Endodermal cell (in vitro differentiated cells): ENCODE results near the gene ADGRL3. TPM values are rescaled to one million over a fixed set of nuclear protein-coding genes. Genes with fewer than 3 reads are reported as not detected.

Experiments used
- DNase-seq: peaks from one replicate; pipeline ENCODE4 v3.0.0-alpha.2; 2017
- H3K27ac ChIP-seq: 2 replicates; pipeline ENCODE4 v1.5.1; 2013; ENCODE audit warnings: mild to moderate bottlenecking, low read depth, low read length, moderate library complexity
- H3K27me3 ChIP-seq: 2 replicates; pipeline ENCODE4 v1.6.1; 2013; ENCODE audit warnings: mild to moderate bottlenecking, low read length, moderate library complexity; ENCODE audit not compliant: insufficient read depth, control insufficient read depth, poor library complexity, severe bottlenecking
- H3K36me3 ChIP-seq: 2 replicates; pipeline ENCODE4 v1.7.0; 2013; ENCODE audit warnings: mild to moderate bottlenecking, low read length, moderate library complexity; ENCODE audit not compliant: control insufficient read depth, insufficient read depth
- H3K4me1 ChIP-seq: one replicate; pipeline ENCODE4 v1.7.0; 2013; ENCODE audit warnings: low read length; ENCODE audit not compliant: control insufficient read depth, insufficient read depth
- H3K4me3 ChIP-seq: 2 replicates; pipeline ENCODE4 v1.5.1; 2013; ENCODE audit warnings: mild to moderate bottlenecking, low read length, moderate library complexity
- H3K9ac ChIP-seq: 2 replicates; pipeline ENCODE4 v1.6.1; 2013; ENCODE audit warnings: mild to moderate bottlenecking, low read length, moderate library complexity; ENCODE audit not compliant: poor library complexity, severe bottlenecking; ENCODE audit errors: extremely low read depth
- H3K9me3 ChIP-seq: 2 replicates; pipeline ENCODE4 v1.6.1; 2013; ENCODE audit warnings: mild to moderate bottlenecking, low read length, moderate library complexity; ENCODE audit not compliant: control insufficient read depth
- H3K27ac Mint-ChIP-seq: 2 replicates; pipeline ENCODE4 v1.8.0; 2020; ENCODE audit warnings: mixed read lengths
- H3K27me3 Mint-ChIP-seq: 2 replicates; pipeline ENCODE4 v1.8.0; 2021; ENCODE audit warnings: mild to moderate bottlenecking, mixed read lengths; ENCODE audit not compliant: insufficient read depth
- H3K36me3 Mint-ChIP-seq: 2 replicates; pipeline ENCODE4 v1.8.0; 2020; ENCODE audit warnings: low read depth, mixed read lengths
- H3K4me1 Mint-ChIP-seq: 2 replicates; pipeline ENCODE4 v1.8.0; 2020; ENCODE audit warnings: mixed read lengths
- H3K4me3 Mint-ChIP-seq: 2 replicates; pipeline ENCODE4 v1.8.0; 2020; ENCODE audit warnings: mild to moderate bottlenecking, moderate library complexity, mixed read lengths
- H3K9me3 Mint-ChIP-seq: 2 replicates; pipeline ENCODE4 v1.8.0; 2020; ENCODE audit warnings: mild to moderate bottlenecking, mixed read lengths
- CTCF ChIP-seq: fragments of 200-600 bp; sonication (generic); conservative IDR thresholded peaks from 2 replicates; pipeline ENCODE4 v1.5.0; 2021; ENCODE audit warnings: antibody characterized with exemption, mild to moderate bottlenecking
- WGBS, 2 experiments: methylation state at CpG; one replicate each; pipeline versions ENCODE4 v1.1.5 to v1.1.7; 2013; ENCODE audit warnings: missing lambda C conversion rate in 2 of 2, mixed read lengths in 1 of 2; ENCODE audit not compliant: insufficient coverage in 1 of 2, insufficient read length in 1 of 2; 5-methylcytosine and 5-hydroxymethylcytosine counted together
- total RNA-seq, 2 donors: library from RNA; stranded (reverse); fragmentation: NEBNext Ultra II Directional in 1 of 2; extraction: Animal tissue kit (Norgen Biotek cat#: 25700) in 1 of 2; gene quantifications; 2 replicates in 1 of 2; 3 replicates in 1 of 2; pipeline ENCODE4 v1.2.1, GENCODE V29; 2021

ADGRL3 gene
- total RNA-seq, 2 donors from 2014 or later = 9.9 to 10.3 TPM

GRCh38 chr4:61223385-61223784 is 23.3 kb downstream of the ADGRL3 start:
- DNase-seq = no peak
- no peak overlapping the region for H3K4me3 Mint-ChIP-seq
- H3K36me3 ChIP-seq = no peaks in the 10 kb centered on the region

GRCh38 chr4:61224573-61224972 is 24.4 kb downstream of the ADGRL3 start:
- no peak overlapping the region for H3K9ac ChIP-seq
- Mint-ChIP-seq H3K4me1 (no peaks in the 10 kb centered on the region), H3K27me3 (no peaks in the 10 kb centered on the region), H3K4me3 (no peak overlapping the region), H3K9me3 (no peaks in the 10 kb centered on the region), H3K27ac (no peak overlapping the region), H3K36me3 (no peaks in the 10 kb centered on the region)
- no peaks in the 10 kb centered on the region for H3K27me3 ChIP-seq
- 91 to 97% methylated on average over 6 to 8 of the region's 8 CpGs for WGBS, 2 experiments
- no peaks in the 10 kb centered on the region for H3K36me3 ChIP-seq
- H3K4me3 ChIP-seq = no peak overlapping the region
- no peak overlapping the region for H3K27ac ChIP-seq
- no peak for TF ChIP-seq CTCF
- H3K9me3 ChIP-seq = no peaks in the 10 kb centered on the region
- DNase-seq = no peak
- H3K4me1 ChIP-seq = no peaks in the 10 kb centered on the region

More at GRCh38 chr4:61223385-61223784, 23.3 kb downstream of the ADGRL3 start:
- no peak for TF ChIP-seq CTCF
- no peak overlapping the region for H3K9ac ChIP-seq
- Mint-ChIP-seq H3K27ac (no peak overlapping the region), H3K9me3 (no peaks in the 10 kb centered on the region), H3K27me3 (no peaks in the 10 kb centered on the region), H3K36me3 (no peaks in the 10 kb centered on the region), H3K4me1 (no peaks in the 10 kb centered on the region)
- H3K27me3 ChIP-seq = no peaks in the 10 kb centered on the region
- no peaks in the 10 kb centered on the region for H3K4me1 ChIP-seq
- H3K9me3 ChIP-seq = no peaks in the 10 kb centered on the region
- H3K27ac ChIP-seq = no peak overlapping the region
- no peak overlapping the region for H3K4me3 ChIP-seq
- 87% methylated on average over 4 of the region's 4 CpGs; no CpG with 5 or more reads in 1 of the 2 experiments for WGBS, 2 experiments

GRCh38 chr4:61225656-61226055 is 25.5 kb downstream of the ADGRL3 start:
- Mint-ChIP-seq H3K4me3 (no peak overlapping the region), H3K27ac (no peak overlapping the region), H3K9me3 (no peaks in the 10 kb centered on the region), H3K4me1 (no peaks in the 10 kb centered on the region), H3K27me3 (no peaks in the 10 kb centered on the region), H3K36me3 (no peaks in the 10 kb centered on the region)
- Histone ChIP-seq H3K4me1 (no peaks in the 10 kb centered on the region), H3K9ac (no peak overlapping the region), H3K27me3 (no peaks in the 10 kb centered on the region), H3K9me3 (no peaks in the 10 kb centered on the region), H3K27ac (no peak overlapping the region), H3K36me3 (no peaks in the 10 kb centered on the region), H3K4me3 (no peak overlapping the region)
- no peak for TF ChIP-seq CTCF
- DNase-seq = no peak
- WGBS, 2 experiments = 97 to 100% methylated on average over 1 of the region's 1 CpG
